ENCODE measurements around the gene PNPLA8.
"Not testable (repeated sequence)": the region's sequence is repeated elsewhere in the genome, so short reads cannot be mapped to it uniquely, and the experiment has no call there.

Gene PNPLA8

GRCh38 chr7:108525985-108526767, at the start of gene PNPLA8:
TSS of gene PNPLA8 (minus strand) at chr7:108526135. CDS start at chr7:108515491, 10,644 bp downstream.
- DNase-seq = peak; percentile 99

GRCh38 chr7:108575156-108575555, 49.2 kb upstream of the PNPLA8 start:
- DNase-seq = no peak

- DNase-seq = peak; percentile 18
These were observed 46.5 kb upstream of the PNPLA8 start for GRCh38 chr7:108572480-108572879.

- peak; percentile 82 for DNase-seq
These were observed 44.3 kb upstream of the PNPLA8 start for GRCh38 chr7:108570146-108570755.

- DNase-seq = peak; percentile 99
These were observed 43.6 kb upstream of the PNPLA8 start, which contains the start of the genes DNAJB9 and THAP5 for GRCh38 chr7:108569381-108570145. TSS of gene DNAJB9 (plus strand) at chr7:108569874. CDS start at chr7:108571727, 1,853 bp downstream. TSS of gene THAP5 (minus strand) at chr7:108569706. CDS start at chr7:108569569, 137 bp downstream.

GRCh38 chr7:108568801-108569380, 43.0 kb upstream of the PNPLA8 start:
- DNase-seq = peak; percentile 79

GRCh38 chr7:108565987-108566386, 40.1 kb upstream of the PNPLA8 start:
- DNase-seq = peak; percentile 11

- no peak for DNase-seq
These were observed 35.2 kb upstream of the PNPLA8 start for GRCh38 chr7:108561047-108561619.

GRCh38 chr7:108559253-108559652, 33.3 kb upstream of the PNPLA8 start:
- DNase-seq = no peak

GRCh38 chr7:108557617-108558016, 31.7 kb upstream of the PNPLA8 start:
- no peak for DNase-seq

- DNase-seq = no peak
These were observed 31.3 kb upstream of the PNPLA8 start for GRCh38 chr7:108557191-108557590.

GRCh38 chr7:108556665-108557064, 30.7 kb upstream of the PNPLA8 start:
- DNase-seq = not testable (repeated sequence)

GRCh38 chr7:108548141-108548896, 22.4 kb upstream of the PNPLA8 start:
- DNase-seq = not testable (repeated sequence)

GRCh38 chr7:108541478-108541877, 15.5 kb upstream of the PNPLA8 start:
- no peak for DNase-seq

GRCh38 chr7:108538685-108539084, 12.8 kb upstream of the PNPLA8 start:
- not testable (repeated sequence) for DNase-seq

- peak; percentile 90 for DNase-seq
These were observed 12.3 kb upstream of the PNPLA8 start for GRCh38 chr7:108538236-108538635.

GRCh38 chr7:108537229-108537628, 11.3 kb upstream of the PNPLA8 start:
- peak; percentile 11 for DNase-seq

GRCh38 chr7:108535744-108536143, 9.8 kb upstream of the PNPLA8 start:
- DNase-seq = no peak

GRCh38 chr7:108535257-108535656, 9.3 kb upstream of the PNPLA8 start:
- no peak for DNase-seq

GRCh38 chr7:108533712-108534111, 7.8 kb upstream of the PNPLA8 start:
- no peak for DNase-seq

GRCh38 chr7:108529341-108529740, 3.4 kb upstream of the PNPLA8 start:
- DNase-seq = no peak

- no peak for DNase-seq
These were observed 2.3 kb upstream of the PNPLA8 start for GRCh38 chr7:108528183-108528712.

Data from hematopoietic multipotent progenitor cell treated with erythropoietin and hydrocortisone succinate and interleukin-3 and kit ligand, for 6 days (in vitro differentiated cells).